Measurements from ENCODE around the gene SH2B2.

SH2B2 gene

GRCh38 chr7:102286237-102287110 lies at the start of gene SH2B2:
SH2B2 (plus strand) TSS chr7:102286868; CDS start chr7:102300551, 13,683 bp downstream.
- Histone ChIP-seq H3K79me2 (ENCODE audit: insufficient read depth, low read length) (no peaks in the 10 kb centered on the region), H3K4me3 (ENCODE audit: low read depth in 1 of 2, low read length in 2 of 2) (peak within 1 kb of the TSS; percentile 56 to 79), H3K27ac (ENCODE audit: low read length) (peak within 1 kb of the TSS; percentile 27; the same call in 1 of the 2 replicates), H4K20me1 (ENCODE audit: insufficient read depth, low read length) (peaks cover 27% of the 10 kb centered on the region), H3K9ac (ENCODE audit: low read depth, low read length) (peak within 1 kb of the TSS; percentile 73), H3K4me2 (ENCODE audit: insufficient read depth, low read length) (peak within 1 kb of the TSS; percentile 99), H2AFZ (ENCODE audit: low read depth, low read length) (peak within 1 kb of the TSS; percentile 85), H3K9me3 (ENCODE audit: insufficient read depth, low read length, severe bottlenecking) (no peaks in the 10 kb centered on the region), H3K36me3 (ENCODE audit: insufficient read depth, low read length) (no peaks in the 10 kb centered on the region), H3K27me3 (ENCODE audit: insufficient read depth, low read length, poor library complexity) (peaks cover 28% of the 10 kb centered on the region), H3K4me1 (ENCODE audit: insufficient read depth, low read length) (peaks cover 32% of the 10 kb centered on the region)
- DNase-seq: peak; percentile 52
- TF ChIP-seq EZH2 (IDR thresholded peaks at IDR 0.05; ENCODE audit: borderline replicate concordance, low read depth, low read length, severe bottlenecking) (peak; percentile 79), CTCF (IDR thresholded peaks at IDR 0.05; ENCODE audit: borderline replicate concordance, extremely low read depth, low read length, poor library complexity, severe bottlenecking) (no peak)
- ATAC-seq (ENCODE audit: insufficient read depth, low read depth): peak; percentile 67

- no peaks in the 10 kb centered on the region for H3K9me3 ChIP-seq (ENCODE audit: insufficient read depth, low read length, severe bottlenecking)
- peaks cover 77% of the 10 kb centered on the region for H3K36me3 ChIP-seq (ENCODE audit: insufficient read depth, low read length)
- H3K4me1 ChIP-seq (ENCODE audit: insufficient read depth, low read length): no peaks in the 10 kb centered on the region
- ATAC-seq (ENCODE audit: insufficient read depth, low read depth) (no peak), DNase-seq (no peak)
- no peaks in the 10 kb centered on the region for H4K20me1 ChIP-seq (ENCODE audit: insufficient read depth, low read length)
- no peaks in the 10 kb centered on the region for H3K27me3 ChIP-seq (ENCODE audit: insufficient read depth, low read length, poor library complexity)
- no peak overlapping the region for H3K9ac ChIP-seq (ENCODE audit: low read depth, low read length)
- H3K4me3 ChIP-seq (ENCODE audit: low read depth in 1 of 2, low read length in 2 of 2): no peak overlapping the region
- H3K4me2 ChIP-seq (ENCODE audit: insufficient read depth, low read length): no peak overlapping the region
- H3K79me2 ChIP-seq (ENCODE audit: insufficient read depth, low read length): no peaks in the 10 kb centered on the region
- H2AFZ ChIP-seq (ENCODE audit: low read depth, low read length): no peak overlapping the region
- H3K27ac ChIP-seq (ENCODE audit: low read length): no peak overlapping the region
- TF ChIP-seq EZH2 (IDR thresholded peaks at IDR 0.05; ENCODE audit: borderline replicate concordance, low read depth, low read length, severe bottlenecking) (no peak), CTCF (IDR thresholded peaks at IDR 0.05; ENCODE audit: borderline replicate concordance, extremely low read depth, low read length, poor library complexity, severe bottlenecking) (no peak)
Measured at GRCh38 chr7:102239206-102239820, 47.4 kb upstream of the SH2B2 start.

GRCh38 chr7:102241431-102241830 lies 45.2 kb upstream of the SH2B2 start:
- H3K4me2 ChIP-seq (ENCODE audit: insufficient read depth, low read length): no peak overlapping the region
- TF ChIP-seq CTCF (IDR thresholded peaks at IDR 0.05; ENCODE audit: borderline replicate concordance, extremely low read depth, low read length, poor library complexity, severe bottlenecking) (no peak), EZH2 (IDR thresholded peaks at IDR 0.05; ENCODE audit: borderline replicate concordance, low read depth, low read length, severe bottlenecking) (no peak)
- no peak for ATAC-seq (ENCODE audit: insufficient read depth, low read depth)
- H3K79me2 ChIP-seq (ENCODE audit: insufficient read depth, low read length): no peaks in the 10 kb centered on the region
- no peaks in the 10 kb centered on the region for H4K20me1 ChIP-seq (ENCODE audit: insufficient read depth, low read length)
- DNase-seq: no peak
- no peak overlapping the region for H3K4me3 ChIP-seq (ENCODE audit: low read depth in 1 of 2, low read length in 2 of 2)
- H3K27me3 ChIP-seq (ENCODE audit: insufficient read depth, low read length, poor library complexity): no peaks in the 10 kb centered on the region
- no peaks in the 10 kb centered on the region for H3K9me3 ChIP-seq (ENCODE audit: insufficient read depth, low read length, severe bottlenecking)
- no peak overlapping the region for H2AFZ ChIP-seq (ENCODE audit: low read depth, low read length)
- H3K27ac ChIP-seq (ENCODE audit: low read length): no peak overlapping the region
- peaks cover 81% of the 10 kb centered on the region for H3K36me3 ChIP-seq (ENCODE audit: insufficient read depth, low read length)
- H3K4me1 ChIP-seq (ENCODE audit: insufficient read depth, low read length): no peaks in the 10 kb centered on the region
- H3K9ac ChIP-seq (ENCODE audit: low read depth, low read length): no peak overlapping the region

Measured in DND-41 (cell line).